HCT116 (cell line): ENCODE measurements around the gene SENP1. TPM values are rescaled to one million over a fixed set of nuclear protein-coding genes. Genes with fewer than 3 reads are reported as not detected.

Experiments
- ATAC-seq: fragments of 200-7000 bp; cut with Tn5 transposase; 2 replicates; pipeline ENCODE4 v1.9.1; 2020; ENCODE audit warnings: mild to moderate bottlenecking, moderate library complexity
- BruUV-seq: library from RNA; stranded (reverse); fragments of 400-500 nt; replicated peaks from 2 replicates; lab custom pipeline; 2021; lab: Mats Ljungman, UMichigan
- CTCF ChIA-PET: fragments of 300-600 bp; sonication (Branson Sonifier 250); formaldehyde crosslinking; loops from one replicate; lab custom pipeline; 2021; ENCODE audit warnings: antibody characterized with exemption; lab: Charles Lee
- POLR2A ChIA-PET: fragments of 300-600, 350-600 bp; sonication (Branson Sonifier 250); formaldehyde crosslinking; loops from one replicate; lab custom pipeline; 2021; ENCODE audit warnings: antibody characterized with exemption; lab: Charles Lee
- RAD21 ChIA-PET, 2 experiments: fragments of 300-600 bp; sonication (Branson Sonifier 250); formaldehyde crosslinking; loops; one replicate each; lab custom pipeline; 2023; ENCODE audit warnings: low total read pairs in 2 of 2; ENCODE audit not compliant: uncharacterized antibody in 2 of 2, unreplicated experiment in 2 of 2, low non-redundant PET in 1 of 2; lab: Charles Lee
- DNase-seq: peaks from one replicate; pipeline ENCODE4 v3.0.0-alpha.2; 2010; ENCODE audit warnings: low read depth, low spot score
- H2AFZ ChIP-seq: fragments of 200-600 bp; shearing (Covaris generic), sonication (generic); 2 replicates; pipeline ENCODE4 v1.6.1; 2017; ENCODE audit warnings: low read depth, mixed run types, mixed read lengths, antibody characterized with exemption, low read length; ENCODE audit not compliant: poor library complexity, severe bottlenecking
- H3K27ac ChIP-seq: 2 replicates; pipeline ENCODE4 v1.5.1; 2012; ENCODE audit warnings: low read depth, low read length
- H3K27me3 ChIP-seq: fragments of 200-600 bp; sonication (generic); 2 replicates; pipeline ENCODE4 v1.6.1; 2016; ENCODE audit warnings: mixed run types, low read length, mixed read lengths; ENCODE audit not compliant: insufficient read depth
- H3K36me3 ChIP-seq, 2 experiments: fragments of 200-500 bp in 1 of 2; fragments of 200-600 bp in 1 of 2; sonication (Bioruptor generic) in 1 of 2; sonication (generic) in 1 of 2; 2 replicates each; pipeline versions ENCODE4 v1.5.1 to v1.6.1; 2014 to 2016; ENCODE audit warnings: low read length in 2 of 2, inconsistent platforms in 1 of 2, mixed read lengths in 1 of 2, mixed run types in 1 of 2; ENCODE audit not compliant: insufficient read depth in 2 of 2, control insufficient read depth in 1 of 2
- H3K4me1 ChIP-seq, 2 experiments: fragments of 200-600 bp in 1 of 2; sonication (generic) in 1 of 2; 2 replicates each; pipeline versions ENCODE4 v1.5.1 to v1.6.1; 2012 to 2017; ENCODE audit warnings: low read length in 2 of 2, inconsistent platforms in 1 of 2, mild to moderate bottlenecking in 1 of 2, mixed read lengths in 1 of 2, mixed run types in 1 of 2, moderate library complexity in 1 of 2; ENCODE audit not compliant: insufficient read depth in 2 of 2, control insufficient read depth in 1 of 2
- H3K4me2 ChIP-seq: fragments of 200-600 bp; sonication (generic); 2 replicates; pipeline ENCODE4 v1.6.1; 2017; ENCODE audit warnings: mixed run types, low read length, mixed read lengths
- H3K4me3 ChIP-seq, 2 experiments: fragments of 200-600 bp in 1 of 2; sonication (generic) in 1 of 2; replicated peaks in 1 of 2; 2 replicates each; pipeline ENCODE4 v1.5.1; 2011 to 2016; ENCODE audit warnings: low read length in 2 of 2, control low read depth in 1 of 2, low read depth in 1 of 2, mild to moderate bottlenecking in 1 of 2, mixed read lengths in 1 of 2, mixed run types in 1 of 2
- H3K79me2 ChIP-seq: fragments of 200-600 bp; sonication (generic); 2 replicates; pipeline ENCODE4 v1.6.1; 2017; ENCODE audit warnings: mild to moderate bottlenecking, mixed run types, low read length, moderate library complexity, mixed read lengths; ENCODE audit not compliant: insufficient read depth
- H3K9ac ChIP-seq: fragments of 200-600 bp; sonication (generic); 2 replicates; pipeline ENCODE4 v1.6.1; 2016; ENCODE audit warnings: low read length, mixed read lengths
- H3K9me2 ChIP-seq: fragments of 200-600 bp; sonication (generic), shearing (Covaris generic); 2 replicates; pipeline ENCODE4 v1.6.1; 2017; ENCODE audit warnings: mixed run types, mild to moderate bottlenecking, moderate library complexity; ENCODE audit not compliant: insufficient read depth
- H3K9me3 ChIP-seq, 2 experiments: fragments of 200-500 bp in 1 of 2; fragments of 200-600 bp in 1 of 2; sonication (Bioruptor generic) in 1 of 2; sonication (generic) in 1 of 2; 2 replicates each; pipeline ENCODE4 v1.6.1; 2014 to 2017; ENCODE audit warnings: low read length in 2 of 2, mixed read lengths in 2 of 2, inconsistent platforms in 1 of 2, low read depth in 1 of 2, mild to moderate bottlenecking in 1 of 2, mixed run types in 1 of 2, moderate library complexity in 1 of 2; ENCODE audit not compliant: control insufficient read depth in 1 of 2, insufficient read depth in 1 of 2
- H4K20me1 ChIP-seq: fragments of 200-600 bp; sonication (generic), shearing (Covaris generic); 2 replicates; pipeline ENCODE4 v1.6.1; 2017; ENCODE audit warnings: mixed run types, mild to moderate bottlenecking, moderate library complexity; ENCODE audit not compliant: insufficient read depth
- CBX3 ChIP-seq: IDR thresholded peaks from 2 replicates; pipeline ENCODE4 v1.6.1; 2012; ENCODE audit warnings: low read depth
- CEBPB ChIP-seq: IDR thresholded peaks from 2 replicates; pipeline ENCODE4 v1.6.1; 2012; ENCODE audit warnings: low read depth
- EGR1 ChIP-seq: IDR thresholded peaks from 2 replicates; pipeline ENCODE4 v1.6.1; 2012; ENCODE audit warnings: low read depth
- ELF1 ChIP-seq: IDR thresholded peaks from 2 replicates; pipeline ENCODE4 v1.6.1; 2012; ENCODE audit warnings: low read depth, borderline replicate concordance
- EZH2 ChIP-seq: fragments of 200-600 bp; sonication (generic); IDR thresholded peaks from 2 replicates; pipeline ENCODE4 v1.6.1; 2017; ENCODE audit warnings: antibody characterized with exemption, mixed run types
- FOSL1 ChIP-seq: IDR thresholded peaks from 2 replicates; pipeline ENCODE4 v1.6.1; 2012; ENCODE audit warnings: low read depth
- POLR2A ChIP-seq: IDR thresholded peaks from 2 replicates; pipeline ENCODE4 v1.7.0; 2011; ENCODE audit warnings: borderline replicate concordance; ENCODE audit not compliant: insufficient read depth, insufficient read length; ENCODE audit errors: extremely low read depth
- POLR2AphosphoS5 ChIP-seq: IDR thresholded peaks from 2 replicates; pipeline ENCODE4 v1.6.1; 2011; ENCODE audit warnings: mild to moderate bottlenecking, low read depth, low read length, moderate library complexity
- RAD21 ChIP-seq: IDR thresholded peaks from 2 replicates; pipeline ENCODE4 v1.6.1; 2012; ENCODE audit warnings: low read depth, mild to moderate bottlenecking
- SIN3A ChIP-seq: IDR thresholded peaks from 2 replicates; pipeline ENCODE4 v1.6.1; 2012; ENCODE audit warnings: low read depth
- SP1 ChIP-seq: IDR thresholded peaks from 2 replicates; pipeline ENCODE4 v1.6.1; 2012; ENCODE audit warnings: low read depth
- SRF ChIP-seq: IDR thresholded peaks from 2 replicates; pipeline ENCODE4 v1.6.1; 2012; ENCODE audit warnings: low read depth
- TCF7L2 ChIP-seq: IDR thresholded peaks from 2 replicates; pipeline ENCODE4 v1.7.0; 2011; ENCODE audit warnings: borderline replicate concordance, inconsistent platforms; ENCODE audit not compliant: insufficient read depth, insufficient read length; ENCODE audit errors: extremely low read depth
- YY1 ChIP-seq: IDR thresholded peaks from 2 replicates; pipeline ENCODE4 v1.6.1; 2011; ENCODE audit warnings: low read length, low read depth, moderate library complexity, mild to moderate bottlenecking; ENCODE audit not compliant: insufficient replicate concordance; ENCODE audit errors: extremely low read depth
- ZBTB33 ChIP-seq: IDR thresholded peaks from 2 replicates; pipeline ENCODE4 v1.6.1; 2011; ENCODE audit warnings: mild to moderate bottlenecking, low read length, moderate library complexity; ENCODE audit not compliant: insufficient replicate concordance; ENCODE audit errors: extremely low read depth
- ZNF274 ChIP-seq: fragments of 200-500 bp; sonication (Bioruptor generic); IDR thresholded peaks from 2 replicates; pipeline ENCODE4 v1.6.1; 2014; ENCODE audit warnings: mild to moderate bottlenecking, low read depth, low read length, inconsistent platforms
- intact Hi-C: fragments of 100-400 bp; cut with micrococcal nuclease; formaldehyde crosslinking; loops from 2 replicates; pipeline ENCODE4 v1.10.0; 2022
- total RNA-seq: library from RNA; stranded (reverse); gene quantifications from one replicate; pipeline ENCODE4 v1.2.1, GENCODE V29; 2021; ENCODE audit not compliant: unreplicated experiment
- TF ChIP-seq, protein P1 (sequence below): IDR thresholded peaks from 2 replicates; pipeline ENCODE4 v1.6.1; 2012
- TF ChIP-seq, protein P2 (sequence below): IDR thresholded peaks from 2 replicates; pipeline ENCODE4 v1.6.1; 2012; ENCODE audit warnings: low read depth
- TF ChIP-seq, protein P3 (sequence below), 3 experiments: fragments of 200-600 bp in 1 of 3; sonication (generic) in 1 of 3; IDR thresholded peaks in 2 of 3; conservative IDR thresholded peaks in 1 of 3; 2 replicates each; pipeline ENCODE4 v1.5.1; 2012 to 2017; ENCODE audit warnings: low read depth in 2 of 3, low read length in 2 of 3, antibody characterized with exemption in 1 of 3, borderline replicate concordance in 1 of 3, control low read depth in 1 of 3, mild to moderate bottlenecking in 1 of 3, mixed read lengths in 1 of 3, mixed run types in 1 of 3, moderate library complexity in 1 of 3; ENCODE audit not compliant: insufficient read depth in 1 of 3

Gene SENP1
- total RNA-seq, 1 experiment from 2014 or later, result 17.7 TPM

DNA sequence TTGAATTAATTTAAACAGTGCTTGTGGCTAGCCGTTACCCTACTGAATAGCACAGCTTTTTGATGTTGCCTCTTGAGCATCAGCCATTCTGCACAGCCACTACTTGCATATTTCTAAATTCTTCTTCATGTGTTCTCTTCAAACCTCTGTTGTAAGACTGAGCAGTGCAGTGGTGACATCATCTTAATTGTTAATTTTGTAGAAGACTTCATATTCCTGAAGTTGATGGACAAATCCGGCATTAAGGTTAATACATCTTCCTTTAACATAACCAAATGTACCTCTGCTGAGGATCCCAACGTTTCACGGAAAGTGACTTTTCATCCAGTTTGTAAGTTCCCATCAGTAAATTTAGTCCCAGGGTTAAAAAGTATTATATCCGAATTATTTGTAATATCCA lies 25.6 kb downstream of the SENP1 start:
- Histone ChIP-seq H4K20me1 (no peaks in the 10 kb centered on the region), H3K79me2 (no peaks in the 10 kb centered on the region), H2AFZ (no peak overlapping the region), H3K4me1 (no peaks in the 10 kb centered on the region), H3K9ac (no peak overlapping the region), H3K4me3 (no peak overlapping the region), H3K4me2 (no peak overlapping the region), H3K36me3 (peaks cover 11 to 19% of the 10 kb centered on the region in 2 experiments; a peak in 3 of 4 replicates), H3K9me2 (no peaks in the 10 kb centered on the region), H3K27me3 (no peaks in the 10 kb centered on the region), H3K27ac (no peak overlapping the region), H3K9me3 (no peaks in the 10 kb centered on the region)
- TF ChIP-seq SP1 (no peak), ZBTB33 (no peak), RAD21 (no peak), TCF7L2 (no peak), EZH2 (no peak), EGR1 (no peak), POLR2A (no peak), ZNF274 (no peak), SIN3A (no peak), POLR2AphosphoS5 (no peak), ELF1 (no peak), FOSL1 (no peak), SRF (no peak), CEBPB (no peak), YY1 (no peak), CBX3 (no peak)
- TF ChIP-seq, protein P1, sequence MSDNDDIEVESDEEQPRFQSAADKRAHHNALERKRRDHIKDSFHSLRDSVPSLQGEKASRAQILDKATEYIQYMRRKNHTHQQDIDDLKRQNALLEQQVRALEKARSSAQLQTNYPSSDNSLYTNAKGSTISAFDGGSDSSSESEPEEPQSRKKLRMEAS, result no peak
- TF ChIP-seq, protein P2, sequence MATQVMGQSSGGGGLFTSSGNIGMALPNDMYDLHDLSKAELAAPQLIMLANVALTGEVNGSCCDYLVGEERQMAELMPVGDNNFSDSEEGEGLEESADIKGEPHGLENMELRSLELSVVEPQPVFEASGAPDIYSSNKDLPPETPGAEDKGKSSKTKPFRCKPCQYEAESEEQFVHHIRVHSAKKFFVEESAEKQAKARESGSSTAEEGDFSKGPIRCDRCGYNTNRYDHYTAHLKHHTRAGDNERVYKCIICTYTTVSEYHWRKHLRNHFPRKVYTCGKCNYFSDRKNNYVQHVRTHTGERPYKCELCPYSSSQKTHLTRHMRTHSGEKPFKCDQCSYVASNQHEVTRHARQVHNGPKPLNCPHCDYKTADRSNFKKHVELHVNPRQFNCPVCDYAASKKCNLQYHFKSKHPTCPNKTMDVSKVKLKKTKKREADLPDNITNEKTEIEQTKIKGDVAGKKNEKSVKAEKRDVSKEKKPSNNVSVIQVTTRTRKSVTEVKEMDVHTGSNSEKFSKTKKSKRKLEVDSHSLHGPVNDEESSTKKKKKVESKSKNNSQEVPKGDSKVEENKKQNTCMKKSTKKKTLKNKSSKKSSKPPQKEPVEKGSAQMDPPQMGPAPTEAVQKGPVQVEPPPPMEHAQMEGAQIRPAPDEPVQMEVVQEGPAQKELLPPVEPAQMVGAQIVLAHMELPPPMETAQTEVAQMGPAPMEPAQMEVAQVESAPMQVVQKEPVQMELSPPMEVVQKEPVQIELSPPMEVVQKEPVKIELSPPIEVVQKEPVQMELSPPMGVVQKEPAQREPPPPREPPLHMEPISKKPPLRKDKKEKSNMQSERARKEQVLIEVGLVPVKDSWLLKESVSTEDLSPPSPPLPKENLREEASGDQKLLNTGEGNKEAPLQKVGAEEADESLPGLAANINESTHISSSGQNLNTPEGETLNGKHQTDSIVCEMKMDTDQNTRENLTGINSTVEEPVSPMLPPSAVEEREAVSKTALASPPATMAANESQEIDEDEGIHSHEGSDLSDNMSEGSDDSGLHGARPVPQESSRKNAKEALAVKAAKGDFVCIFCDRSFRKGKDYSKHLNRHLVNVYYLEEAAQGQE, result no peak
- TF ChIP-seq, protein P3, sequence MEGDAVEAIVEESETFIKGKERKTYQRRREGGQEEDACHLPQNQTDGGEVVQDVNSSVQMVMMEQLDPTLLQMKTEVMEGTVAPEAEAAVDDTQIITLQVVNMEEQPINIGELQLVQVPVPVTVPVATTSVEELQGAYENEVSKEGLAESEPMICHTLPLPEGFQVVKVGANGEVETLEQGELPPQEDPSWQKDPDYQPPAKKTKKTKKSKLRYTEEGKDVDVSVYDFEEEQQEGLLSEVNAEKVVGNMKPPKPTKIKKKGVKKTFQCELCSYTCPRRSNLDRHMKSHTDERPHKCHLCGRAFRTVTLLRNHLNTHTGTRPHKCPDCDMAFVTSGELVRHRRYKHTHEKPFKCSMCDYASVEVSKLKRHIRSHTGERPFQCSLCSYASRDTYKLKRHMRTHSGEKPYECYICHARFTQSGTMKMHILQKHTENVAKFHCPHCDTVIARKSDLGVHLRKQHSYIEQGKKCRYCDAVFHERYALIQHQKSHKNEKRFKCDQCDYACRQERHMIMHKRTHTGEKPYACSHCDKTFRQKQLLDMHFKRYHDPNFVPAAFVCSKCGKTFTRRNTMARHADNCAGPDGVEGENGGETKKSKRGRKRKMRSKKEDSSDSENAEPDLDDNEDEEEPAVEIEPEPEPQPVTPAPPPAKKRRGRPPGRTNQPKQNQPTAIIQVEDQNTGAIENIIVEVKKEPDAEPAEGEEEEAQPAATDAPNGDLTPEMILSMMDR (IDR thresholded peaks at IDR 0.05 in 2 of 3, conservative IDR thresholded peaks at IDR 0.05 in 1 of 3; ENCODE audit: borderline replicate concordance in 1 of 3, insufficient read depth in 1 of 3, low read depth in 2 of 3, low read length in 2 of 3), result no peak
- RAD21 ChIA-PET, result no interaction called here
- POLR2A ChIA-PET, result no interaction called here
- no TSS peak for BruUV-seq
- DNase-seq, result no peak
- no peak for ATAC-seq
- CTCF ChIA-PET, result no interaction called here
- intact Hi-C loops, result no loop called here
